ENCODE measurements around the gene HS3ST3B1. TPM values are rescaled to one million over a fixed set of nuclear protein-coding genes. Genes with fewer than 3 reads are reported as not detected.

Gene HS3ST3B1
- total and polyA plus RNA-seq, 9 donors, result 3.2 to 9.9 (median 5.9) TPM

DNA sequence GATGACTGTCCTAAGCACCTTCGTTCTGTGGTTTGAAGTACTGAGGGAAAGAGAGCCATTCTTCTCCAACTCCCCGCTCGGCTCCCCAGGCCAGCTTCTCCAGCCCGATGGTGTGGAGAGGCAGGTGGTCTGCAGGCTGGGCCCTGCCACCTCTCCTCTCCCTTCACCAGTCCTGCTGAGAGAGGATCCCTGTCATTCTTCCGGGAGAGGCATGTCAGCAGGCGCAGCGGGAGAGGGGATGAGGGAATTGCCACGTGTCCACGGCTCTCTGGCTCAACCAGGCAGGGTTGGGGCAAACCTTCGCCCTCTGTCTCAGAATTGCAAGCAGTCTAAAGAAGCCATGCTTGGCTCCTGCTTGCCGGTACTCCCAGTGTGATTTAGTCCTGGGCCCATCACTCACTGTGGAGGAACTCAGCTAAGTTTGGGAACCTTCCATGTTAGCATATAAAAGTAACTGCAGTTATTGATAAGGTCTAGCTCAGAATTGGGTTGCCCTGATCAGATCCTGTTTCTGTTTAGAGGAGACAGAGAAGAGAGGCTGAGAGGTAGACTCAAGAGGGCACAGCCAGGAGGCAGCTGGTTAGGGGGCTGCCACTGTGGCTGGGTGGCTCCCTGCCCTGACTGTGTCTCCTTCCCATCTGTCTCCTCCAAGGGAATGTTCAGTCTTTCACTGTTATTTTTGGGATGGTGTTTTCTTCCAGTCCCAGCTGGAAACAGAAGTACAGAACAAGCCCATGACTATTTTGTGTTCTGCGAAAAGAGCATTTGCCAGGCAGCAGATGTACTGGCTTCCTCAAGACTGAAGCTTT is 17.4 kb downstream of the HS3ST3B1 start:
- no peak for DNase-seq
- Histone ChIP-seq H3K27me3 (no peaks in the 10 kb centered on the region), H3K9me3 (no peaks in the 10 kb centered on the region), H3K36me3 (no peaks in the 10 kb centered on the region), H3K4me1 (ENCODE audit: insufficient read depth) (no peaks in the 10 kb centered on the region), H3K27ac (no peak overlapping the region), H3K4me3 (no peak overlapping the region)
- intact Hi-C loops (cut with DNase I), result no loop called here
- 81 to 86% (median 82%) methylated on average over 12 of the region's 12 CpGs for WGBS, 3 donors
- TF ChIP-seq POLR2A (IDR thresholded peaks at IDR 0.05) (no peak), EP300 (IDR thresholded peaks at IDR 0.05) (no peak)
- TF ChIP-seq, protein P1, sequence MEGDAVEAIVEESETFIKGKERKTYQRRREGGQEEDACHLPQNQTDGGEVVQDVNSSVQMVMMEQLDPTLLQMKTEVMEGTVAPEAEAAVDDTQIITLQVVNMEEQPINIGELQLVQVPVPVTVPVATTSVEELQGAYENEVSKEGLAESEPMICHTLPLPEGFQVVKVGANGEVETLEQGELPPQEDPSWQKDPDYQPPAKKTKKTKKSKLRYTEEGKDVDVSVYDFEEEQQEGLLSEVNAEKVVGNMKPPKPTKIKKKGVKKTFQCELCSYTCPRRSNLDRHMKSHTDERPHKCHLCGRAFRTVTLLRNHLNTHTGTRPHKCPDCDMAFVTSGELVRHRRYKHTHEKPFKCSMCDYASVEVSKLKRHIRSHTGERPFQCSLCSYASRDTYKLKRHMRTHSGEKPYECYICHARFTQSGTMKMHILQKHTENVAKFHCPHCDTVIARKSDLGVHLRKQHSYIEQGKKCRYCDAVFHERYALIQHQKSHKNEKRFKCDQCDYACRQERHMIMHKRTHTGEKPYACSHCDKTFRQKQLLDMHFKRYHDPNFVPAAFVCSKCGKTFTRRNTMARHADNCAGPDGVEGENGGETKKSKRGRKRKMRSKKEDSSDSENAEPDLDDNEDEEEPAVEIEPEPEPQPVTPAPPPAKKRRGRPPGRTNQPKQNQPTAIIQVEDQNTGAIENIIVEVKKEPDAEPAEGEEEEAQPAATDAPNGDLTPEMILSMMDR (IDR thresholded peaks at IDR 0.05), result no peak

DNA sequence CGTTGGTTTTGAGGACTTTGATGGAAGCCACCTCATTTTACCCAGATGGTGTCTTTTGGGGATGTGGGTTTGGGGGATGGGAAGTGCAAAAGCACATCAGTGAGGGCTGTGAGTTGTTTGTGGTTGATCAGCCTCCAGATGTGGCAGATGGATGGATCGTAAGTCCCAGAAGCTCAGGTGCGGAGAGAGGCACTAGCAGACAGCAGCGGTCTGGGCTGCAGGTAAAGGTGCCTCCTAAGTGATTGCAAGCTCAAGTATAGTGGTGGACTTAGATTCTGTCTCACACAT is 18.0 kb downstream of the HS3ST3B1 start:
- DNase-seq, result no peak
- Histone ChIP-seq H3K9me3 (no peaks in the 10 kb centered on the region), H3K4me3 (no peak overlapping the region), H3K27ac (no peak overlapping the region), H3K27me3 (no peaks in the 10 kb centered on the region), H3K4me1 (ENCODE audit: insufficient read depth) (no peaks in the 10 kb centered on the region), H3K36me3 (no peaks in the 10 kb centered on the region)
- TF ChIP-seq, protein P1 (IDR thresholded peaks at IDR 0.05), result no peak
- TF ChIP-seq POLR2A (IDR thresholded peaks at IDR 0.05) (no peak), EP300 (IDR thresholded peaks at IDR 0.05) (no peak)
- 81 to 90% (median 88%) methylated on average over 4 of the region's 4 CpGs for WGBS, 3 donors
- intact Hi-C loops (cut with DNase I), result no loop called here

DNA sequence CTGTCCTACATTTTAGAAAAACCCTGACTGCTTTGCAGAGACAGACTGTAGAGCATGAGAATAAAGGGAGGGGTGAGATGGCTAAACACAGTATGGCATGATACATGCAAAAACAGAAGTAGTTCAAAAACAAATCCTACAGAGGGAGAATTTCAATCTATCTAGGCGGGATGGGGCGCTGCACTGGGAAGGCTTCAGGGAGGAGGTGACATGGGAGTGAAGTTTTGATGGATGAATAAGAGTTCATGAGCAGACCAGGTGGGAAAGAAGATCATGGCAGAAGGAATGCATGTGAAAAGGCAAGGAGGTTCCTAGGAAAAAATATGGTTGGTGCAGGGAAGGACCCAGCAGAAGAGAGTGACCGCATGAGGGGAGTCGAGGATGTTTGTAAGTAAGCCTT is 19.2 kb downstream of the HS3ST3B1 start:
- intact Hi-C loops (cut with DNase I), result no loop called here
- H3K4me1 ChIP-seq (ENCODE audit: insufficient read depth), result no peaks in the 10 kb centered on the region
- H3K27me3 ChIP-seq, result no peaks in the 10 kb centered on the region
- DNase-seq, result no peak
- 78 to 94% (median 92%) methylated on average over 4 of the region's 4 CpGs for WGBS, 3 donors
- TF ChIP-seq EP300 (IDR thresholded peaks at IDR 0.05) (no peak), POLR2A (IDR thresholded peaks at IDR 0.05) (no peak)
- TF ChIP-seq, protein P1 (IDR thresholded peaks at IDR 0.05), result no peak
- no peak overlapping the region for H3K27ac ChIP-seq
- no peak overlapping the region for H3K4me3 ChIP-seq
- H3K9me3 ChIP-seq, result no peaks in the 10 kb centered on the region
- H3K36me3 ChIP-seq, result no peaks in the 10 kb centered on the region

DNA sequence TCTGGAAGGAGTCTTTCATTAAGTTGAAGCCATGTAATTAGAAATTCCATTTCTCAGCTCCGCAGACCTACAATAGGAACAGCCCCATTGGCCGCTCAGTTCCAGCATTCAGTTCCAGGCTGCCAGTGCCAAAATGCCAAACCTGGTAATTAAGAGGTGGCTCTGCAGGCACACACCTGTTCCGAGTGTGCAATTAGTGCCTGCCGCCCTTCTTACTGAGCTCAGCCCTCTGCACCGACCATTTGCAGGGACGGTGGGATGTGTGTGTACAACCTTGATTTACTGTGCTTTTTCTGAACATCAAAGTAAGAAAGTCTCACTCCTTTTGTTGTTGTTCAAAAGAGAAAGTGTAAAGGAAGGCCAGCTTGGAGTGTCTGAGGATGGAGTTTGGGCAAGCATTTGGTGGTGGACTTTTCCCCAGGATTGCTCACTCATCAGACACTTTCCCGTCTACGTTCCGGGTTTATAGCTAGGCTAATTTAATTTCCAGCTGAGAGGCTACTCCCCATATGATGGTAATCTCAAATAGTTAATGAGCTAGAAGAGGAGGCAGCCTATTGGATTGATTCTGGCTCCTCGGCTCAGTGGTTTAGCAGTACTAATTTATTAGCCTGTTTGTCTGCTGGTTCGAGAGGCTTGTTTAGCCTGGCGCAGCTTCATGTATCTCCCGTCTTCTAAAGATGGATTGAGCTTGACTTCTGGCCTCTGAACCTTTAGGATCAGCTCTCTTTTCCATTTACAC is 20.0 kb downstream of the HS3ST3B1 start:
- intact Hi-C loops (cut with DNase I), result no loop called here
- H3K36me3 ChIP-seq, result no peaks in the 10 kb centered on the region
- H3K27me3 ChIP-seq, result no peaks in the 10 kb centered on the region
- no peak overlapping the region for H3K27ac ChIP-seq
- H3K9me3 ChIP-seq, result no peaks in the 10 kb centered on the region
- no peak for DNase-seq
- no peak overlapping the region for H3K4me3 ChIP-seq
- WGBS, 3 donors, result 49 to 79% (median 75%) methylated on average over 13 of the region's 13 CpGs
- no peaks in the 10 kb centered on the region for H3K4me1 ChIP-seq (ENCODE audit: insufficient read depth)
- TF ChIP-seq EP300 (IDR thresholded peaks at IDR 0.05), result no peak
- TF ChIP-seq POLR2A (IDR thresholded peaks at IDR 0.05), result no peak
- TF ChIP-seq, protein P1 (IDR thresholded peaks at IDR 0.05), result no peak

All from ovary (tissue), 9 donors.